Bronchial epithelial cell (primary cell): ENCODE measurements around the gene NOL3. TPM values are rescaled to one million over a fixed set of nuclear protein-coding genes. Genes with fewer than 3 reads are reported as not detected.

Source experiments
- DNase-seq: peaks from one replicate; pipeline ENCODE4 v3.0.0-alpha.2; 2010; ENCODE audit warnings: low read depth
- FAIRE-seq: peaks from 2 replicates; lab custom pipeline; 2011; peaks lifted over from hg19 to GRCh38; lab: Jason Lieb, UNC
- H3K27me3 ChIP-seq: 2 replicates; pipeline ENCODE4 v1.5.1; 2011; ENCODE audit warnings: low read length; ENCODE audit not compliant: control insufficient read depth, insufficient read depth
- H3K36me3 ChIP-seq: 2 replicates; pipeline ENCODE4 v1.5.1; 2011; ENCODE audit warnings: low read length; ENCODE audit not compliant: control insufficient read depth, insufficient read depth
- H3K4me3 ChIP-seq: 2 replicates; pipeline ENCODE4 v1.5.1; 2011; ENCODE audit warnings: mild to moderate bottlenecking, low read depth, low read length, control low read depth
- total RNA-seq: library from RNA; depleted of rRNA; stranded (reverse); fragments of >200 nt; gene quantifications from 2 replicates; pipeline ENCODE4 v1.2.1, GENCODE V29; 2014
- TF ChIP-seq, protein P1 (sequence below): IDR thresholded peaks from 2 replicates; pipeline ENCODE4 v1.5.1; 2011; ENCODE audit warnings: mild to moderate bottlenecking, moderate library complexity, low read length, control low read depth, inconsistent platforms; ENCODE audit not compliant: insufficient read depth, severe bottlenecking

NOL3 gene
- total RNA-seq, 1 donor from 2014 or later = 28.2 TPM

DNA sequence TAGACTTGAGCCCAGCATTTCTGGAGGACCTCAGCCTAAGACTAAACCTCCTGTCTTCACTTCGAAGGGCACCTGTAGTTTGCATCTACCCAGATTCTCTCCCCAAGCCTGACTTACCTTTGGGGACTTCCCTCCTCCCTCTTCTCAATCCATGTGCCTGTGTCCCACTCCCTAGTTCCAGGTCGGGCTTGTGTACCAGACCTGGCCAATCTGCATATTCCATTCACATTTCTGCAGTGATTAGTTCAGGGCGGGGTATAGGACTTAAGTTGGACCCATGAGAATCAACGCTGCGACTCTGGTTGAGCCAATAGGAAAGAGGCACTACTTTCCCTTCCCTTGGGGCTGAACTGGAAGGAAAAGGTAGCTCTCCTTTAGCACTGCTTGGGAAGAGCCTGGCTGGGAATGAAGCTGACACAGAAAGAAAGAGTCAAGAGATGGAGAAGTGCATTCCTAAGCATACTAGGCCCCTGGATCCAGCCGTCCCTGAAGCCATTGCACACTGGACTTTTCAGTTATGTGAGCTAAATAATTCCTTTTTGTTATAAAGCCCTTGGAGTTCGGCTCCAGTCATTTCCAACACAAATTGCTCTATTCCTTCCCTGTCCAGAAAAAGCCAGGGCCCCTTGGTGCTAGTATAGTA lies 13.1 kb upstream of the NOL3 start:
- Histone ChIP-seq H3K4me3 (no peak overlapping the region), H3K36me3 (peaks cover 2% of the 10 kb centered on the region), H3K27me3 (no peaks in the 10 kb centered on the region)
- DNase-seq (no peak), FAIRE-seq (no peak)
- TF ChIP-seq, protein P1, sequence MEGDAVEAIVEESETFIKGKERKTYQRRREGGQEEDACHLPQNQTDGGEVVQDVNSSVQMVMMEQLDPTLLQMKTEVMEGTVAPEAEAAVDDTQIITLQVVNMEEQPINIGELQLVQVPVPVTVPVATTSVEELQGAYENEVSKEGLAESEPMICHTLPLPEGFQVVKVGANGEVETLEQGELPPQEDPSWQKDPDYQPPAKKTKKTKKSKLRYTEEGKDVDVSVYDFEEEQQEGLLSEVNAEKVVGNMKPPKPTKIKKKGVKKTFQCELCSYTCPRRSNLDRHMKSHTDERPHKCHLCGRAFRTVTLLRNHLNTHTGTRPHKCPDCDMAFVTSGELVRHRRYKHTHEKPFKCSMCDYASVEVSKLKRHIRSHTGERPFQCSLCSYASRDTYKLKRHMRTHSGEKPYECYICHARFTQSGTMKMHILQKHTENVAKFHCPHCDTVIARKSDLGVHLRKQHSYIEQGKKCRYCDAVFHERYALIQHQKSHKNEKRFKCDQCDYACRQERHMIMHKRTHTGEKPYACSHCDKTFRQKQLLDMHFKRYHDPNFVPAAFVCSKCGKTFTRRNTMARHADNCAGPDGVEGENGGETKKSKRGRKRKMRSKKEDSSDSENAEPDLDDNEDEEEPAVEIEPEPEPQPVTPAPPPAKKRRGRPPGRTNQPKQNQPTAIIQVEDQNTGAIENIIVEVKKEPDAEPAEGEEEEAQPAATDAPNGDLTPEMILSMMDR = no peak

DNA sequence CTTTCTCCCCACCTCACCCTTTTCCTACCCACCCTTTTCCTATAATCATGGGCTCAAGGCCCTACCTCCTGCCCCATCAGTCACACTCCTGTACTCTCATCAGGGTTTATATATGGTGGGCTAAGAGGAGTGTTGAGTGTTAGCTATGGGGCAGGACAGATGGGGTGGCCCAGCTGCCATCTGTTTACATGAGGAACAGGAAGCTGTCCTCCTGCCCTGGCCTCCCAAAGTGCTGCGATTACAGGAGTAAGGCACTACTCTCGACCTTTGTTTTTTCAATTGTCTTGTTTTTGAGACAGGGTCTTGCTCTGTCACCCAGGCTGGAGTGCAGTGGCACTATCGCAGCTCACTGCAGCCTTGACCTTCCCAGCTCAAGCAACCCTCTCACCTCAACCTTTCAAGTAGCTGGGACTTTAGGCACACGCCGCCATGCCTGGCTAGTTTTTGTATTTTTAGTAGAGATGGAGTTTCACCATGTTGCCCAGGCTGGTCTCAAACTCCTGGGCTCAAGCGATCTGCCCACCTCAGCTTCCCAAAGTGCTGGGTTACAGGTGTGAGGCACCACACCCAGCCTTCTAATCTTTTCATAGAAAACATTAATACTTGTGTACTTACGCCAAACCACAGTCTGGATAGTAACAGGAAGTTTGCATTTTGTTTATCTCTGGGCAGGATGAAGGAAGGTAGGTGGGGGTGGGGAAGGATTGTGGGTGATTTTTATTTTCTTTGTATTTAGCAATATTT lies 12.3 kb upstream of the NOL3 start:
- TF ChIP-seq, protein P1 = no peak
- no peaks in the 10 kb centered on the region for H3K27me3 ChIP-seq
- H3K36me3 ChIP-seq = peaks cover 2% of the 10 kb centered on the region
- H3K4me3 ChIP-seq = no peak overlapping the region
- DNase-seq (peak; percentile 59), FAIRE-seq (no peak)

DNA sequence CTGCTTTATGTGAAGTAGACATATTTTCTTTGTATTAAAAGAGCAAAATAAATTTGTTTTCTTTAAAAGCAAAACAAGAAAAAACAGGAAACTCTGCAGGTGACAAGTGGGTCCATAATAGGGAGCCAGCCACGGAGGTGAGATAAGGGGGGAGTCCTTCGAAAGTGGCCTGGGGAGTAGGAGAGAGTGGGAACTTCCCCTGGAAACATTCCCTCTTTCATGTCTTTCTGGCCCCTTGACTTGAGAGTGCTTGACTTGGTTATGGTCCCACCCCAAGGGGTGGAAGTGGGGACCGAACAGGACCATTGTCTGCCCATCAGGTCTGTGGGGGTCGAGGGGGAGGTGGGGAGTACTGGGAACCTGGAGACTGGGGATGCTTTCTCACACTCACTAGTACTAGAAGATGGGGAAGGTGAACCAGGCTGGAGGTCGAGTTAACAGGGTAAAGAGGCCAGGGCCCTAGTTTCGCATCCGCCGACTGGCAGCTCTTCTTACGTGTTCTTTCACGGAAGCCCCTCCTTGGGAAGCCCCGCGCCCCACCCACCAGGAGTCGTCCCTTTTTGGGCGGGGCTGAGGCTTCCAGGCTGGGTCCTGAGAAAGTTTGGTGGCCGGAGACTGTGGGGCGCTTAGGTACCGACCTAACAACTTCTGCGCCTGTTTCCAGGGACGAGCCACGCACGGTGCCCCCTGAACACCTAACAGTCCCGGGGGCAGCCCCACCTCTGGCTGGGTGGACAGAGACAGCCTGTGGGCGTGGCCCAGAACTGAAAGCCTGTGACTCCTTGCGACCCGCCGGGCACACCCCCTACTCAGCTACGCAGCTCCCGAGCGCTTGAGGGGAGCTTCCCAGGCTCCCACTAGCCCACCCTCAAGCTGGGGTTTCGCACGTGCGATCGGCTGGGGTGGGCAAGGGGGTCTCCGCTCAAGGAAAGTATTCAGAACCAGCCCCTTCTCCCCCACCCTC lies 11.4 kb upstream of the NOL3 start:
- FAIRE-seq (no peak), DNase-seq (peak; percentile 48)
- Histone ChIP-seq H3K4me3 (peak overlapping the region; percentile 98), H3K36me3 (peaks cover 2% of the 10 kb centered on the region), H3K27me3 (no peaks in the 10 kb centered on the region)
- TF ChIP-seq, protein P1 = no peak

DNA sequence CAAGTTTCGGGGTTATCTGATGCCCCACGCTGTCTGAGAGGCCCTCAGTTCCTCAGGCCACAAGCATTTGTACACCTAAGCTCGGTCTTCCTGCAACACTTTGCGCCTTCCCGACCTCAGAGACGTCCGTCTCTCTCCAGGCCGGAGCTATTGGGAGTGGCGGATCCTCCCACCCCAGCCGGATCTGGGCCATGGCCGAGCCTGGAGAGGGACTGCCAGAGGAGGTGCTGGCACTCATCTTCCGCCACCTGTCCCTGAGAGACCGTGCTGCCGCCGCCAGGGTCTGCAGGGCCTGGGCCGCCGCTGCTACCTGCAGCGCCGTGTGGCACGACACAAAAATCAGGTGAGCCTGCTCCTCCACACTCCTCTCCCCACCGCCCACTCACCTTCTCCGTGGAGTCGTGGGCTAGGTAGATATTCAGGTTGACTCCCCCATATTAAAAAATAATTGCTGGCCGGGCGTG lies 8.7 kb upstream of the NOL3 start:
- Histone ChIP-seq H3K4me3 (no peak overlapping the region), H3K27me3 (peaks cover 14% of the 10 kb centered on the region), H3K36me3 (peaks cover 2% of the 10 kb centered on the region)
- TF ChIP-seq, protein P1 = no peak
- FAIRE-seq (no peak), DNase-seq (no peak)

DNA sequence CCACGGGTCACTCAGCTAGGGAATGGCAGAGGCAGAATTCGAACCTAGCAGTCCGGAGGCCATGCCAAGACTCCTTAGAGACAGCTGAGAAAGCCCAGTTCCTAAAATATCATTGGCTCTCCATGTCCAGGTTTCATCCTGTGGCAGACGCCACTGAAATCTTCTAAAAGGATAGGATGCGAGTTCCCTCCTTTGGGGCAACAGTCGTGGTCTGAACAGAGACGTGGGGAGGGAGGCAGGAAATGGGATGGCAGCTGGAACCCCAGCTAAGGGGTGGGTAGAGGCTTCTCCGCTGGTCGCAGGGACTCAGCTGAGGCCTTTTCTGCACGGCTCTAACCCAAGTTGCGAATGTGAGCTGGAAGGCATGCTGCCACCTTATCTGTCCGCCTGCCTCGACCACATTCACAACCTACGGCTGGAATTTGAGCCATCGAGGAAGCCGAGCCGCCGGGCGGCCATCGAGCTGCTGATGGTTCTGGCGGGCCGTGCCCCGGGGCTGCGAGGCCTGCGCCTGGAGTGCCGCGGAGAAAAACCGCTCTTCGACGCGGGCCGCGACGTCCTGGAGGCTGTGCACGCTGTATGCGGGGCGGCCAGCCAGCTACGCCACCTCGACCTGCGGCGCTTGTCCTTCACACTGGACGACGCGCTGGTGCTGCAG lies 7.7 kb upstream of the NOL3 start:
- H3K27me3 ChIP-seq = peaks cover 14% of the 10 kb centered on the region
- peak overlapping the region; percentile 21 for H3K4me3 ChIP-seq
- no peak for DNase-seq
- H3K36me3 ChIP-seq = peaks cover 2% of the 10 kb centered on the region
- TF ChIP-seq, protein P1 = no peak
- peak; percentile 23 for FAIRE-seq
